Brain pericyte (primary cell): ENCODE measurements around the gene TRMT61B.
A peak's percentile ranks its signal among the peaks of the same experiment; 100 is the strongest.

ENCODE experiments used
- DNase-seq: peaks from one replicate; pipeline ENCODE4 v3.0.0-alpha.2; 2012; ENCODE audit warnings: low read depth, low spot score

TRMT61B gene

GRCh38 chr2:28870146-28870891 is at the start of gene TRMT61B:
TSS of gene TRMT61B (minus strand) at chr2:28870309. CDS start at chr2:28870277, 32 bp downstream.
- peak; percentile 80 for DNase-seq

- no peak for DNase-seq
These were observed 45.8 kb upstream of the TRMT61B start for GRCh38 chr2:28915939-28916338.

- no peak for DNase-seq
These were observed 39.7 kb upstream of the TRMT61B start for GRCh38 chr2:28909655-28910353.

- DNase-seq: no peak
These were observed 38.1 kb upstream of the TRMT61B start for GRCh38 chr2:28908172-28908571.

GRCh38 chr2:28906821-28907220 is 36.7 kb upstream of the TRMT61B start:
- DNase-seq: no peak

GRCh38 chr2:28906376-28906775 is 36.3 kb upstream of the TRMT61B start:
- DNase-seq: no peak

GRCh38 chr2:28905533-28905932 is 35.4 kb upstream of the TRMT61B start:
- DNase-seq: no peak

- DNase-seq: no peak
These were observed 34.8 kb upstream of the TRMT61B start for GRCh38 chr2:28904802-28905457.

GRCh38 chr2:28904295-28904694 is 34.2 kb upstream of the TRMT61B start:
- DNase-seq: no peak

GRCh38 chr2:28902584-28902983 is 32.5 kb upstream of the TRMT61B start:
- no peak for DNase-seq

GRCh38 chr2:28901841-28902240 is 31.7 kb upstream of the TRMT61B start:
- no peak for DNase-seq

GRCh38 chr2:28901202-28901601 is 31.1 kb upstream of the TRMT61B start:
- DNase-seq: no peak

GRCh38 chr2:28898048-28898447 is 27.9 kb upstream of the TRMT61B start:
- DNase-seq: no peak

GRCh38 chr2:28896906-28897305 is 26.8 kb upstream of the TRMT61B start:
- no peak for DNase-seq

GRCh38 chr2:28895189-28895893 is 25.2 kb upstream of the TRMT61B start:
- no peak for DNase-seq

GRCh38 chr2:28894470-28895188 is 24.5 kb upstream of the TRMT61B start, which contains the start of gene WDR43:
TSS of gene WDR43 (plus strand) at chr2:28894667. CDS start at chr2:28894699, 32 bp downstream.
- peak; percentile 97 for DNase-seq

GRCh38 chr2:28893488-28893887 is 23.4 kb upstream of the TRMT61B start:
- DNase-seq: no peak

GRCh38 chr2:28880193-28880592 is 10.1 kb upstream of the TRMT61B start:
- no peak for DNase-seq

- no peak for DNase-seq
These were observed 1.5 kb upstream of the TRMT61B start for GRCh38 chr2:28871620-28872019.

- DNase-seq: no peak
These were observed 489 bp downstream of the TRMT61B start for GRCh38 chr2:28869494-28870145.

- no peak for DNase-seq
These were observed 1.5 kb downstream of the TRMT61B start for GRCh38 chr2:28868611-28869010.
